ENCODE results near the gene USP9X.
"Not testable (repeated sequence)": the region's sequence is repeated elsewhere in the genome, so short reads cannot be mapped to it uniquely, and the experiment has no call there.

- TF ChIP-seq CTCF, POLR2A (IDR thresholded peaks at IDR 0.05): not testable (repeated sequence)
Observed at GRCh38 chrX:41234471-41234870, 149.2 kb downstream of the USP9X start.

Measured in adrenal gland (tissue), 5 donors.